Lung (tissue), 12 donors: ENCODE data around the gene CASP9. TPM values are rescaled to one million over a fixed set of nuclear protein-coding genes. Genes with fewer than 3 reads are reported as not detected.
"Not testable (repeated sequence)": the region's sequence is repeated elsewhere in the genome, so short reads cannot be mapped to it uniquely, and the experiment has no call there.

Experiments used
- ATAC-seq: fragments of 200-7000 bp; cut with Tn5 transposase; one replicate; pipeline ENCODE4 v1.9.1; 2020; ENCODE audit warnings: moderate number of reproducible peaks; ENCODE audit not compliant: insufficient read depth, low FRiP score
- DNase-seq, 3 donors: peaks; one replicate each; pipeline ENCODE4 v3.0.0-alpha.2; 2013 to 2017
- H3K27ac ChIP-seq, 2 donors: one replicate each; pipeline ENCODE4 v1.5.1; 2013; ENCODE audit warnings: mild to moderate bottlenecking in 2 of 2, moderate library complexity in 2 of 2, control low read depth in 1 of 2, inconsistent platforms in 1 of 2, low read depth in 1 of 2, low read length in 1 of 2
- H3K27me3 ChIP-seq, 3 donors: one replicate each; pipeline ENCODE4 v1.5.1; 2013; ENCODE audit warnings: low read length in 2 of 3; ENCODE audit not compliant: control insufficient read depth in 3 of 3, insufficient read depth in 3 of 3
- H3K36me3 ChIP-seq, 4 donors: one replicate each; pipeline ENCODE4 v1.5.1; 2013; ENCODE audit warnings: low read length in 4 of 4, mild to moderate bottlenecking in 1 of 4, moderate library complexity in 1 of 4; ENCODE audit not compliant: control insufficient read depth in 4 of 4, insufficient read depth in 4 of 4
- H3K4me1 ChIP-seq, 5 donors: one replicate each; pipeline ENCODE4 v1.5.1; 2013; ENCODE audit warnings: low read length in 5 of 5, mild to moderate bottlenecking in 2 of 5, moderate library complexity in 1 of 5; ENCODE audit not compliant: control insufficient read depth in 5 of 5, insufficient read depth in 5 of 5
- H3K4me3 ChIP-seq: one replicate; pipeline ENCODE4 v1.5.1; 2013; ENCODE audit warnings: mild to moderate bottlenecking, control low read depth, moderate library complexity
- H3K9ac ChIP-seq, 2 donors: one replicate each; pipeline ENCODE4 v1.5.1; 2013; ENCODE audit warnings: low read length in 2 of 2, control low read depth in 1 of 2; ENCODE audit not compliant: insufficient read depth in 1 of 2
- H3K9me3 ChIP-seq, 4 donors: one replicate each; pipeline ENCODE4 v1.5.1; 2013; ENCODE audit warnings: low read length in 3 of 4, mild to moderate bottlenecking in 1 of 4, moderate library complexity in 1 of 4; ENCODE audit not compliant: control insufficient read depth in 4 of 4, insufficient read depth in 3 of 4
- WGBS, 2 donors: extraction: QIAGEN DNeasy Blood & Tissue Kit; methylation state at CpG; one replicate each; pipeline ENCODE4 v1.1.7; 2013; 5-methylcytosine and 5-hydroxymethylcytosine counted together
- polyA plus RNA-seq, 2 donors: library from polyadenylated mRNA; stranded (reverse); fragments of 200-250 nt; gene quantifications; one replicate each; pipeline ENCODE4 v1.2.1, GENCODE V29; 2013
- total RNA-seq, 2 donors: library from RNA; depleted of rRNA in 1 of 2; stranded (reverse); fragments of >200 nt in 1 of 2; gene quantifications; one replicate each; pipeline ENCODE4 v1.2.1, GENCODE V29; 2014 to 2021
- TF ChIP-seq, protein P1 (sequence below): IDR thresholded peaks from 2 replicates; pipeline ENCODE4 v1.5.1; 2012; ENCODE audit warnings: mild to moderate bottlenecking; ENCODE audit errors: control extremely low read depth, extremely low read depth
- donor health status: control.
- donor health status: control.
- donor health status: Bipolar disorder and iron deficiency.
- donor health status: healthy.
- donor health status: DM: yes; HTN: yes; CAD: no.

CASP9 gene
- total and polyA plus RNA-seq, 4 donors: 13.3 to 16.6 (median 13.8) TPM

GRCh38 chr1:15471067-15471466, 52.9 kb downstream of the CASP9 start:
- not testable (repeated sequence) for H3K4me3 ChIP-seq, ATAC-seq, H3K9ac ChIP-seq, H3K27ac ChIP-seq, H3K4me1 ChIP-seq, H3K36me3 ChIP-seq, H3K9me3 ChIP-seq, DNase-seq, H3K27me3 ChIP-seq
- WGBS, 2 donors: 89 to 96% methylated on average over 5 of the region's 5 CpGs

DNA sequence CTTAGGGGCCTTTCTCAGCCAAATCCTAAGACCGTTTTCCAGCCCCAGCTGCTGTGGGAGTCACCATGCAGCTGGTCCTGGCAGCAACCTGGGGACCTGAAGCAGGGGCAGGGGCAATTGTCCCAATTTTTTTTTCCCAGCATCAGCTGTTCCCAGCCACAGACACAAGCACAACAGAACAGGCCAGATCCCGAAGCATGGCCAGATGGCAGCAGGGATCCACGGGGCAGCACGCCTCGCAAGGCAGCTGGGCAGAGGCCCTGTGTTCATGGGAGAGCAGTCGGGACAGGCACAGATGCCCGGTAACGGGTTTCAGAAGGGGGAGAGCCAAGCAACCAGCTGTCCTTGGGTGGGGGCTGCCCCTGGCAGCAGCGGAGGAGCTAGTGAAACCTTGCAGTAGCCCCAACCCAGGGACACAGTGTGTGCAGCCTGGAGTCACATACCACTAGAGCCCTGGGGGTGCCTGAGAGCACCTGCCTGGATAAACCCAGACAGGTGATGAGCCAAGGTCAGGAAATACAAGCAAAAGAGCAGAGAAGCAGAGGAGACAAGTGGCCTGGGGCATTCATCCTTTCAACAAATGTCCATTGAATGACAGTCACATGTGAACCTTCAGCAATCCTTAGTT, 54.1 kb downstream of the CASP9 start:
- not testable (repeated sequence) for H3K4me1 ChIP-seq, H3K27me3 ChIP-seq, H3K36me3 ChIP-seq, H3K27ac ChIP-seq, ATAC-seq, H3K9ac ChIP-seq, DNase-seq, H3K9me3 ChIP-seq, H3K4me3 ChIP-seq
- WGBS, 2 donors: 80 to 86% methylated on average over 9 of the region's 9 CpGs

GRCh38 chr1:15469361-15469760, 54.7 kb downstream of the CASP9 start:
- Histone ChIP-seq H3K9me3 (no peaks in the 10 kb centered on the region), H3K36me3 (no peaks in the 10 kb centered on the region), H3K9ac (no peak overlapping the region), H3K4me1 (no peaks in the 10 kb centered on the region), H3K27me3 (no peaks in the 10 kb centered on the region), H3K4me3 (no peak overlapping the region), H3K27ac (no peak overlapping the region)
- TF ChIP-seq, protein P1, sequence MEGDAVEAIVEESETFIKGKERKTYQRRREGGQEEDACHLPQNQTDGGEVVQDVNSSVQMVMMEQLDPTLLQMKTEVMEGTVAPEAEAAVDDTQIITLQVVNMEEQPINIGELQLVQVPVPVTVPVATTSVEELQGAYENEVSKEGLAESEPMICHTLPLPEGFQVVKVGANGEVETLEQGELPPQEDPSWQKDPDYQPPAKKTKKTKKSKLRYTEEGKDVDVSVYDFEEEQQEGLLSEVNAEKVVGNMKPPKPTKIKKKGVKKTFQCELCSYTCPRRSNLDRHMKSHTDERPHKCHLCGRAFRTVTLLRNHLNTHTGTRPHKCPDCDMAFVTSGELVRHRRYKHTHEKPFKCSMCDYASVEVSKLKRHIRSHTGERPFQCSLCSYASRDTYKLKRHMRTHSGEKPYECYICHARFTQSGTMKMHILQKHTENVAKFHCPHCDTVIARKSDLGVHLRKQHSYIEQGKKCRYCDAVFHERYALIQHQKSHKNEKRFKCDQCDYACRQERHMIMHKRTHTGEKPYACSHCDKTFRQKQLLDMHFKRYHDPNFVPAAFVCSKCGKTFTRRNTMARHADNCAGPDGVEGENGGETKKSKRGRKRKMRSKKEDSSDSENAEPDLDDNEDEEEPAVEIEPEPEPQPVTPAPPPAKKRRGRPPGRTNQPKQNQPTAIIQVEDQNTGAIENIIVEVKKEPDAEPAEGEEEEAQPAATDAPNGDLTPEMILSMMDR: no peak
- no peak for ATAC-seq
- 53 to 75% methylated on average over 3 of the region's 3 CpGs for WGBS, 2 donors
- DNase-seq: no peak

DNA sequence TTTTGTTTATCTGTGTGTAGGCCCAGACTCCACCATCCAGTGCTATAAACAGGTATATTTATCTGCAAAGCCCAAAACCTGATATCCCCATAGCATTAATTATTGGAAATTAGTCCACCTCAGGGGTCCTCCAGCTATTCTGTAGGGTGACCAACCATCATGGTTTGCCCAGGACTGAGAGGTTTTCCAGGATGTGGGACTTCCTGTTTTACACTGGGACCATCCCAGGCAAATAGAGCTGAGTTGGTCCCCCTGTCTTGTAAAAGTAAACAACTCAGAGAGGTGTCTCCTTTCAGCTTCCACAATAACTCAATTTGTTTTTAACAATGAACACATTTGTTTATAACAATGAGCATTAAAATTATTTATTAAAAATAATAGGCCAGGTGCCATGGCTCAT, 55.9 kb downstream of the CASP9 start:
- Histone ChIP-seq H3K36me3 (no peaks in the 10 kb centered on the region), H3K27me3 (no peaks in the 10 kb centered on the region), H3K9me3 (no peaks in the 10 kb centered on the region), H3K4me3 (no peak overlapping the region), H3K27ac (no peak overlapping the region), H3K4me1 (peaks cover 0 to 4% (median 0%) of the 10 kb centered on the region in 5 donors), H3K9ac (no peak overlapping the region)
- TF ChIP-seq, protein P1: no peak
- DNase-seq (no peak), ATAC-seq (no peak)

DNA sequence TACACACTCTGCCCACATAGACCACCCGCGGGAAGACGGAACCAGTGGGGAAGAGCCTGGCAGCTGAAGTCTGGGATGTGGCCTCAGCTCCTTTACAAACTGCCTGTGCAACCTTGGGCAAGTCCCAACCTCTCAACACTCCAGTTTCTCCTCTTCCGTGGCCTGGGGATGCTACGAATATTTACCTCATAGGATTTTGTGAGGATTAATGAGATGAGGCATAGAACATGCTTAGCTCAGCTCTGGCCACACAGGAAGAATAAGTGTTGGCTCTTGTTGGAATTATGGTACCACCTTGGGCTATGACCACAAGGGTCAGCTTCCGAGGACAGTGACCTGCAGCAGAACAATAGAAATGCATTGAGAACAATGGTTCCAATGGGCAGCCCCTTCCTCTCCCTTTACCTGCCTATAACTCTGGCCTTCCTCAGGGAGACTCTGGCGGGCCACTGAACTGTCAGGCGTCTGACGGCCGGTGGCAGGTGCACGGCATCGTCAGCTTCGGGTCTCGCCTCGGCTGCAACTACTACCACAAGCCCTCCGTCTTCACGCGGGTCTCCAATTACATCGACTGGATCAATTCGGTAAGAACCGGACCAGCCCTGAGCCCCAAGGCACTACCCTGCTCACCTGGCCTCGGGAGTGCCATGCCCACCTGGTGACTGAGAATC, 56.9 kb downstream of the CASP9 start:
- not testable (repeated sequence) for H3K9me3 ChIP-seq, H3K4me1 ChIP-seq, H3K36me3 ChIP-seq, DNase-seq, H3K9ac ChIP-seq, H3K27me3 ChIP-seq, H3K27ac ChIP-seq, H3K4me3 ChIP-seq, ATAC-seq
- WGBS, 2 donors: 92 to 95% methylated on average over 22 of the region's 22 CpGs
